Fibroblast of villous mesenchyme (primary cell): Measurements from ENCODE around the gene MYRFL. TPM values are rescaled to one million over a fixed set of nuclear protein-coding genes. Genes with fewer than 3 reads are reported as not detected.

Experiments used
- DNase-seq: peaks from one replicate; pipeline ENCODE4 v3.0.0-alpha.2; 2010; ENCODE audit warnings: low read depth
- H3K4me3 ChIP-seq: 2 replicates; pipeline ENCODE4 v1.5.1; 2011; ENCODE audit warnings: low read depth, mild to moderate bottlenecking, low read length
- total RNA-seq: library from RNA; depleted of rRNA; stranded (reverse); fragments of >200 nt; gene quantifications from 2 replicates; pipeline ENCODE4 v1.2.3, GENCODE V29; 2012
- TF ChIP-seq, protein P1 (sequence below): IDR thresholded peaks from 2 replicates; pipeline ENCODE4 v1.5.1; 2012; ENCODE audit warnings: low read depth, mild to moderate bottlenecking, low read length; ENCODE audit not compliant: insufficient read depth

Gene MYRFL
- total RNA-seq, 1 donor: not detected

- no peak for DNase-seq
- H3K4me3 ChIP-seq: no peak overlapping the region
- TF ChIP-seq, protein P1, sequence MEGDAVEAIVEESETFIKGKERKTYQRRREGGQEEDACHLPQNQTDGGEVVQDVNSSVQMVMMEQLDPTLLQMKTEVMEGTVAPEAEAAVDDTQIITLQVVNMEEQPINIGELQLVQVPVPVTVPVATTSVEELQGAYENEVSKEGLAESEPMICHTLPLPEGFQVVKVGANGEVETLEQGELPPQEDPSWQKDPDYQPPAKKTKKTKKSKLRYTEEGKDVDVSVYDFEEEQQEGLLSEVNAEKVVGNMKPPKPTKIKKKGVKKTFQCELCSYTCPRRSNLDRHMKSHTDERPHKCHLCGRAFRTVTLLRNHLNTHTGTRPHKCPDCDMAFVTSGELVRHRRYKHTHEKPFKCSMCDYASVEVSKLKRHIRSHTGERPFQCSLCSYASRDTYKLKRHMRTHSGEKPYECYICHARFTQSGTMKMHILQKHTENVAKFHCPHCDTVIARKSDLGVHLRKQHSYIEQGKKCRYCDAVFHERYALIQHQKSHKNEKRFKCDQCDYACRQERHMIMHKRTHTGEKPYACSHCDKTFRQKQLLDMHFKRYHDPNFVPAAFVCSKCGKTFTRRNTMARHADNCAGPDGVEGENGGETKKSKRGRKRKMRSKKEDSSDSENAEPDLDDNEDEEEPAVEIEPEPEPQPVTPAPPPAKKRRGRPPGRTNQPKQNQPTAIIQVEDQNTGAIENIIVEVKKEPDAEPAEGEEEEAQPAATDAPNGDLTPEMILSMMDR: no peak
Measured at GRCh38 chr12:69894800-69895383, 69.9 kb downstream of the MYRFL start.

DNA sequence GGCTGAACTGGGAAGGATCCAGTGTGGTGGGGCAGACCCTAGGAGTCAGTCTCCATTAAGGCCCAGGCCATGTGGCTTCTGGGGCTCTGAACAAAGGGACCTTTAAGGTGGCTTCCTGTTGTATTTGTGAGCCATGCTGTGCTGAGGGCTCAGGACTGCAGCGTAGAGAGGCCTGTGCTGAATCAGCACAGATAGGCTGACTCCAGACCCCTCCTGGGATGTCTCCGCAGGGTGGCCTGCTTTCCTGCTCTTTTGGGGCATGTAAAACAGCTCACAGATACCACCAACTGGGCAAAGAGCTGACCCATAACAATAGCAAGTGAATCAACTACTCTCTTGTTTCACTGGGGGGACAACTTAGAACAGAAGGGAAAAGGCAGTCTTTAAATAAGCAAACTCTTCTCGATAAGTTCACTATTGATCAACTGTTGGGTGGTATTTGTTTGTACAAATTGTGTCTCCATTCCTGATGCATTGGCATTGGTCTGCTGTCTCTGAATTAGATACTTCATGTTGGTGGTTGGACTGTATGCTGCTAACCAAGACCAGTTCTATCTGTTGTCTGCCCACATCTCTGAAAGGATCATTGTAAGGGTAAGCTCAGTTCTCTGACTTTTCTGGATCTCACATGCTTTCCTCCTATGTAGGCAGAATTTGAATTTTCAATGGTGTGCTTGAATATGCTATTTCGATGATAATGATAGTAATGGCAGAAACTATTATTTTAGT, 71.8 kb downstream of the MYRFL start:
- DNase-seq: no peak
- TF ChIP-seq, protein P1: no peak
- H3K4me3 ChIP-seq: no peak overlapping the region

DNA sequence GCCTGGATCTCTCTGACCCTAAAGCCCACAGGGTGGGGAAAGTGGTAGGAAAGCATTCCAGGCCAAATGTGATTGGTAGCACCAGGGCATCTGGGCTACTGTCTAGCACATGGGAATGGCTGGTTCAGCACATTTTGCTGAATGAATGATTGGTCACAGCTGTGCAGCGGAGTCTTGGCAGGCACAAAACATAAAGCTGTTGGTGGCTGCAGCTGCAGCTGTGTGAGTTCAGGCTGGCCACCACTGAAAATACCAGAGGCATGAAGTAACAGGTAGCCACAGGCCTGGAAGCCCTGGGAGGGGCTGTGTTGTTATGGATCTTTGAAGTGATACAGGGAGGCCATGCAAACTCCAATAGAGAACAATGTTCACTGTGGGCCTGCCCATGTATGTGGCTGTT, 72.7 kb downstream of the MYRFL start:
- no peak overlapping the region for H3K4me3 ChIP-seq
- peak; percentile 73 for DNase-seq
- TF ChIP-seq, protein P1: no peak

DNA sequence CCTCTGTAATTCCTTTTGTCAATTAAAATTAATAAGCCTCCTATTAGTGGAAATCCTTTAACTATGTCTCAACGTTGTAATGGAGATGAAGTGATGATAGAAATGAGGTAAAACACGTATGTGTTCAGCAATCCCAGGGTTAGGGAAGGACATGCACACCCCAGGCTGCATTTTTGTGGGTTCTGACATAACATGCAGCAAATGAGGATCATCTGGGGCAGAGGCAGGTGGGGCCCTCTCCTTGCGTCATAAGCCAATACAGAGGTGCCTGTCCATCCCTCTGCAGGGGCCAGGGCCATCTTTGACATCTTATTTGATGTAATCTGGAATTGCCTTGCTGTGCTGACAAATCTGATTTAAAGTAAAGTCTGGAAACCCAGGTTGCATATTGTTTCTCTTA, 73.2 kb downstream of the MYRFL start:
- no peak overlapping the region for H3K4me3 ChIP-seq
- TF ChIP-seq, protein P1: no peak
- DNase-seq: peak; percentile 22

- TF ChIP-seq, protein P1: peak; percentile 75
- no peak overlapping the region for H3K4me3 ChIP-seq
- peak; percentile 73 for DNase-seq
Measured at GRCh38 chr12:69900720-69901131, 75.7 kb downstream of the MYRFL start.

DNA sequence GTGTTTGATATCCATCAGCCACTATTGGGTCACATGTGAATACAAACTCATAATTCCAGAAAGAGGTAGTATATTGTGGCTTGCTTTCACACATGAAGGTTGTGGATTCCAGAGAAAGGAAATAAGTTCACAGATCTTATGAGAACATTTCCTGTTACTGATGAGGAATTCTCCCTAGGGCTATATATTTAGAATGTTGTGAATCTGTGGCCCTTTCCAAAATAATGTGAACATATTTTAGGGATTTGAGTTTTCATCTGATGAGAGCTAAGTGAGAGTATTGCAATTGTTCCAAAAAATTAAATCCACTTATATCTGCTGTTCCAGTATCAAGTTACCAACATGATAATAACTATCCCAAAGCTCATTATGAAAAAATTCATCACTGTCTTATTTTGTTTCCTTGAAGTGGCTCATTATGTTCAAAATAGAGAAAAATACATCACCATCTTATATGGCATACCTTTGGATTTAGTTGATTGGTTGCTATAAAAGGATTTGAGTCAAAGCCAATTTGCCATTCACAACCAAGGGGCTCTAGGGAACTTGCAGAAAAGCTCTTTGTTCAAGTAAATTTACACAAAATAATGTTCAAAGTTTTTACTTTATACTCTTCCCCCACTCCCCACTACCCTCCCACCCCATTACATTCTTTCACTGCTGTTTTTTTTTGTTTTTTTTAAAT, 76.3 kb downstream of the MYRFL start:
- DNase-seq: no peak
- TF ChIP-seq, protein P1: no peak
- H3K4me3 ChIP-seq: no peak overlapping the region
